Measurements from ENCODE around the gene C17orf50.

C17orf50 gene

DNA sequence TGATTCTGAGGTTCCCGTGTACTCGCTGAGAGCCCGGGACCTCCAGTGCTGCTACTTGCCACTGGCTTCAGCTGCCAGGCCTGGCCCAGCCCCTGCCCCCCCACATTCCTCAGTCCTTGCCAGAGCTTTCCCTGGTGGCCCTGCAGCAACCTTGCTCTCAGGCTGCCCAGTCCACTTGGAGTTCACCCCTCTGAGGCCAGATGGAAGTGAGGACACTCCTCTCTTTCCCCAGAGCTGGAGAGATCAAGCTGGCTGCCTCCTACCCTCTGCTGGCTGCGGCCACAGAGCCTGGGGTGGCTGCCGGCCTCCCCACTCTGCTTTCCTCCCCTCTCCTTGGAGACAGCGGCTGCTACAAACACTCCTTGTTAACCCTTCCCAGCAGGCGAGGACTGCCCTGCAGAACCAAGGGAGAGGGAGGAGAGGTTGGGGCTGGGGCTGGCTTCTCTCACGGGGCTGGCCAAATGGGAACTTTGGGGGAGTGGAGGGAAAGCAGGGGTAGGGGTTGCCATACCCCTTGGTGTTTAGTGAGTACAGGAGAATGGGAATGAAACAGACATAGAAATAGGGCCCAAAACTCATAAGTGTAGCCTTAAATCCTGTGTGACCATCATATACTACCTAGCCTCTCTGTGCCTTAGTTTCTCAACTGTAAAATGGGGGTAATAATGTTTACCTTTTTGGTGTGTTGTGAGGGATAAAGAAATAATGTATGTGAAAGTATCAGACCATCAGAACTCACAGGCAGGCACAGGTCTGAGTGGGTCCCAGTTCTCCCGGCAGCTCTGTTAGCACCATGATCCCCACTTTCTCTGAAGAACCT, 7.5 kb upstream of the C17orf50 start, which contains the start of gene GAS2L2:
Gene GAS2L2, minus strand, starts transcription at position 295 of the 820 bp plus-strand sequence. CDS start 389 bp downstream, outside the sequence.
- no peak for DNase-seq (ENCODE audit: low read depth)

DNA sequence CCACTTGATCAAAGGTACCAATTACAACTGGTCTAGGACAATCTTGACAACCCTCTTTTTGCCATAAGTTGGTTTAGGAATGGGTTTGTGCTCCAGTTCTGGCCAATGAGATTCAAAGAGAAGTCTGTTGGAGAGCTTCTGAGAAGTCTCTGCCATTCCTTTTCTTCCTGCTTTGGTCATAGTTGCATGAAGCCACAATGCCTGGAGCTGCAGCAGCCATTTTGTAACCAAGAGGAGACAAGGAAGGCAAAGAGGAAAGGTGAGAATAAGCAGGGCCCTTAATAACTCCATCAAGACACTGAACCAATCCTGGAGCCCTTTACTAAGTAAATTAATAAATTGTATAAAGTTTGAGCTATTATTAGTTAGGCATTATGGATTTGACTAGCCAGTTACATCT, 3.4 kb upstream of the C17orf50 start:
- DNase-seq (ENCODE audit: low read depth): no peak

DNA sequence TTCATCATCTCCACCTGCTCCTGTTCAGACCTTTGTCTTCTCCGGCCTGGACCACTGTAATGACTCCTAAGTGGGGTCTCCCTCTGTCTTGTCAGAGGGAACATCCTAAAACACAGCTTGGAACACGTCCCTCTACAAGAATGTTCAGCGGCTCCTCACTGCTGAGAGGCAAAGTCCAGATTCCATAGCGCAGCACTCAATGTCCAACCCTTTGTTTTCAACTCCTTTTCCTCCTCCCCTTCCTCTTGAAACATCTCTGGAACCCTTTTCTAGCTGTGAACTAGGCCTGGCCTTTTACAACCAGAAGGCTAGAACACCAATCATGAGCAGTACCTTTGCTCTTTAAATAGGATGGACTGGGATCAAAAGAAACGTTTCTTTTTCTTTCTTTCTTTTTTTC, 914 bp downstream of the C17orf50 start:
- no peak for DNase-seq (ENCODE audit: low read depth)

DNA sequence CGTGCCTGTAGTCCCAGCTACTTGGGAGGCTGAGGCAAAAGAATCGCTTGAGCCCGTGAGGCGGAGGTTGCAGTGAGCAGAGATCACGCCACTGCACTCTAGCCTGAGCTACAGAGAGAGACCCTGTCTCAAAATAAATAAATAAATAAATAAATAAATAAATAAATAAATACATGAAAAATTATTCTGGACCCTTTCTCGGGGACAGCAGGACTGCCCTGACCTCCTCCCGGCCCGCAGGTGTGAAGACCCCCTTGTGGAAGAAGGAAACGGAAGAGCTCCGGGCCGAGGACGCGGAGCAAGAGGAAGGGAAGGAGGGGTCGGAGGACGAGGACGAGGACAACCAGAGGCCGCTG, 3.1 kb downstream of the C17orf50 start:
- DNase-seq (ENCODE audit: low read depth): no peak

DNA sequence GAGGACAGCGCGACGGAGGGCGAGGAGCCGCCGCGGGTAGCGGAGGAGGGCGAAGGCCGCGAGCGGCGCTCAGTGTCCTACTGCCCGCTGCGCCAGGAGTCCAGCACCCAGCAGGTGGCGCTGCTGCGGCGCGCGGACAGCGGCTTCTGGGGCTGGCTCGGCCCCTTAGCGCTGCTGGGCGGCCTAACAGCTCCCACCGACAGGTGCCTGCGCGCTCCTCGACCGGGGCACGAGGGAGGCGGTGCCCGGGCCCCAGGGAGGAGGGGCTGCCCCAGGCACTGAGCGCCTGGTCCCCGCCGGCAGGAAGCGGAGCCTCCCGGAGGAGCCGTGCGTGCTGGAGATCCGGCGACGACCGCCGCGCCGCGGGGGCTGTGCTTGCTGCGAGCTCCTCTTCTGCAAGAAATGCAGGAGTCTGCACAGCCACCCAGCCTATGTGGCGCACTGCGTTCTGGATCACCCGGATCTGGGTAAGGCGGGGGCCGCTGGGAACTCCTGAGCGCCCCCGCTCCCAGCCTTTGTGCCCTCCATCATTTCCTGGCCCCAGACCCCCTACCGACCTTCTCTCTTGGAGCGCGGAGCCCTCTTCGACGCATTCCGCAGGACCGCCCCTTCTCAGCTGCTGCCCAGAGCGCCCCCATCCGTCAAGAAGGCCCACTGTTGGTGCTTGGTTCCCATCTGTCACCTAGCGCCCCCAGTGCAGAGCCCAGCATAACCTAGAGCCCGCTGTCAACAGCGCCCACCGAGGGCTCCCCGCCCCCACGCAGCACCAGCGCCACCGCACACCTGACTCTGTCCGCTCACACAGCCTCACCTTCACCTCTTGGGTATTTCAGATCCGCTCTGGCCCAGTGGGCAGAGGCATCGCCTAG, 3.7 kb downstream of the C17orf50 start:
- DNase-seq (ENCODE audit: low read depth): peak; percentile 82

DNA sequence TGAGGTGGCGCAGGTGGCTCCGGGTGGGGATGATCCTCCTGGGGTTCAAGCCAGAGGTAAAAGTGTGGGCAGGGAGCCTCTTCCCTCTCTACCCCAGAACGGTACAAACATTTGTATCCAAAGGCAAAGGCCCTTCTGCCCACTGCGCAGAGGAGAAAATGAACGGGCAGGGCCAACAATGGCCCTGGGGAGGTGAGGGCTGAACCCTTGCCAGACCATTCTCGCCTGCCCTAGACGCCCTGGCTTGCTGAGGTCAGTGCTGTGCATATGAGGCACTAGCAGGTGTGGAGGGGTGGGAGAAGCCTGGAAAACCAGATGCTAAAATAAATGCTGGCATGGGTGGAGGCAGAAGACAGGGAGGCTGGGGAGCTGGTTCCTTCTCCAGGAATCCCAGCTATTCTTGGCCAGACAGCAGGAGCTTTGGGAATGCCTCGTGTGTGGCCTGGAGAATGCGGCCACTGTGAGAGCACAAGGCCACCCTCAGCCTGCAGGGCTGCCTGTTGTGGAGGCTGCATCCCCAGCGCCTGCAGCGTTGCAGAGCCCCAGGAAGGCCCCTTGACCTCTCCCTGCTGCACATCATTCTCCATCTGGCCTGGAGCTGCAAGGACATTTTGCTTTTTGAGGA, 4.5 kb downstream of the C17orf50 start:
- DNase-seq (ENCODE audit: low read depth): no peak

DNA sequence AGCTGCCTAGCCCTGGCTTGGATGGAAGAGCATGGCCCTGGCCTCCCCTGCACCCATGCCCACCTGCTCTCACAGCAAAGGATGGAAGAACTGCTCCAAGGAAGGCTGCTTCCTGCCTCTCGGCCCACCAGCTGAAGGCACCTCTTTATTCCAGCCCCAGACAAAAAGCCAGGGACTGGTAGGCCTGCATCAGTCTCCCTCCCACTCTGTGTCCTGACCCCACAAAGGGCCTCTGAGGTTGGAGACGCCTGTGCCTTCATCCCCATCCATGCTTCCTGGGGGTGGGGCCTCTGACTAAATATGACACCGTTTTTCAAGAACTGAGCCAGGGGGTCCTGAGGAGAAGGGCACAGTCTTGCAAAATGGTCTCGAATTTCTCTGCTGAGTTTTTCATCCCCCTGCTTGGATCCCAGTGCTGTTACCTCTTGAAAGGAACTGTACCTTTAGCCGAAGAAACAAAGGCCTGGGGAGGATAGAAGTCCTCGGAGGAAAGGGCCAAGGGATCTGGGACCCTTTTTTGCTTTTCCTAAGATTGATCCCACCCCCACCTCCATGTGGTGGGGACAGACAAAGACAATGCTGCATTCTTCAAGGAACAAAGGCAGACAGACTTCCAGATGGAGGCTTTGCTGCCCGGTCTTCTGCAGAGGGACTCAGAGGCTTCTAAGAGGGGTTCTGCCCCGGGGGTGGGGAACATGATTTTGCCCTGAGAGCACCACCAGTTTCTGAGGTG, 5.2 kb downstream of the C17orf50 start:
- no peak for DNase-seq (ENCODE audit: low read depth)

DNA sequence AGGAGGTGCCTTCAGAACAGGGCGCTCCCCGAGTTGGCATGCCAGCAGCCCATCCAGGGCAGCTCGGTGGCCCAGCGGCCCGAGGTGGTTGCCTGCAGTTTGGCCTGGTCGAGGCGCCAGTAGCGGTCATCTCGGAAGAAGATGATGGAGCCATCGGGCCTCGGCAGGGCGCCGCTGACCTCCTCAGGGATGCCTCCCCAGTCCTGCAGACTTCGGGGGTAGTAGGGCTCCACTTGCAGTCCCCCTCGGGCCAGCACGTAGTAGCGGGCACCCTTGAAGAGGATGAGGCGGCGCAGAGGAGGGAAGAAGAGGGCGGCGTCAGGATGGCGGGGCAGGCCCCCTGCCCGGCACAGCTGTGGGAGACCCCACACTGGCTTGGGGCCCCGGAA, 5.8 kb downstream of the C17orf50 start:
- DNase-seq (ENCODE audit: low read depth): no peak

DNA sequence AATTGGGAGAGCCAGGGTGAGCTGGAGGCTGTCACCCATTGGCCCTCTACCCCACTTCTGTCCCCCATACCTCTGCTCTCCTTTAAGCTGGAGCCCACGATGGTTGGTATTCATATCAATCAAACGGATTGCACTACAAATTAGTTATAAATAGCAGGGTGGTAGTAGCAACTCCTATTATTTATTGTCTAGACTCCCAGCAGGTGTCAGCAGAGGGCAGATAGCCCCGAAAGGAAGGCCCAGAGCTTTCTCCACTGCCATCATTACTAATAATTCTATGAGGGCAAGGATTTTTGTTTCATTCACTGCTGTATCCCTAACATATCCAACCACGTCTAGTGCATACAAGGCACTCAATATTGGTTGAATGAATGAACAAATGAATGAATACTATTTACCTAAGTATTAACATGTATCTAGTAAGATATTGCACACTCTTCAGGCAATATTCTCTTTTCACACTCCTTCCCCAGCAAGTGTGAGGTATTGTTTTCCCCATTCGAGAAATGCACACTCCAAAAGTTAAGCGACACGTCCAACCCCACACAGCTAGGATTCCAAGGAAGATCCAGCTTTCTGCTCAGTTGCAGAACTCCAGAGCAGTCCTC, 6.3 kb downstream of the C17orf50 start:
- no peak for DNase-seq (ENCODE audit: low read depth)

DNA sequence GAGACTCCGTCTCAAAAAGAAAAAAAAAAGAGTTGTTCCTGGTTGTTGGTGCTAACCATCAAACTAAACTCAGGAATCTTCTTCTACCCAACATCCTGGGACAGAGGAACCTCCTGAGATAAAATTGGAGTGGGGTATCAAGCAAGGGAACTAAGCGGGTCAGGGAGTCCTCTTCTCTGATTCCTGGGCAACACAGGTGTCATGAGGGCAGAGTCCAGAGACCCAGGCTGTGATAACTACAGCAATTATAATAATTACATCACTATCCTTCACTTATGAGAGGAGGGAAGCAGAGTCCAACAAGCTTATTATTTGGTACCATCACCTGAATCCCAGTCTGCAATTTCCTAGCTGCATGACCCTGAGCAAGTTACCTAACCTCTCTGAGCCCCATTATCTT, 8.1 kb downstream of the C17orf50 start:
- no peak for DNase-seq (ENCODE audit: low read depth)

DNA sequence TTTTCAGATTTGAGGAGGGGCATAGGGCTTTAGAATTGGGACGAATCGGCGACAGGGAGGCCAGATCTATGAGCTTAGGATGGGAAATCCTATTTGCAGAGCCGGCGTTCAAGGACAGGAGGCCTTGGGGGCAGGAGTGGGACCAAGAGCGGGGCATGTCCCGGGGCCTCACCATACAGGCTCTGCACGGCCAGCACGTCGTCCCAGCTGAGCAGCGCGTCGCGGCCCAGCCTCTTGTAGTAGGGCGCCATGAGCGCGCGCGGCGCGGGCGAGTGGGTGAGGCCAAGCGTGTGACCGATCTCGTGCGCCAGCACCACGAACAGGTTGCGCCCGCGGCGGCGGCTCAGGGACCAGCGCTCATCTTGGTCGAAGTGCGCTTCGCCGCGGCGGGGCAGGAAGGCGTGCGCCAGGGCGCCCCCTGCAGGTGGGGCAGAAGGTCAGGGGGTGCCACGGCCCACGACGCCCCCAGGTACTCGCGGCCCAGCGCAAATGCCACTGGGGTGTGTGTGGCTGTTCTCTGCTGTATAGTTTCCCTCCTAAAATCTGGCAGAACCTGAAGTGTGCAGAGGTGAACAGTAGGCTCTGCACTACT, 9.3 kb downstream of the C17orf50 start:
- DNase-seq (ENCODE audit: low read depth): no peak

DNA sequence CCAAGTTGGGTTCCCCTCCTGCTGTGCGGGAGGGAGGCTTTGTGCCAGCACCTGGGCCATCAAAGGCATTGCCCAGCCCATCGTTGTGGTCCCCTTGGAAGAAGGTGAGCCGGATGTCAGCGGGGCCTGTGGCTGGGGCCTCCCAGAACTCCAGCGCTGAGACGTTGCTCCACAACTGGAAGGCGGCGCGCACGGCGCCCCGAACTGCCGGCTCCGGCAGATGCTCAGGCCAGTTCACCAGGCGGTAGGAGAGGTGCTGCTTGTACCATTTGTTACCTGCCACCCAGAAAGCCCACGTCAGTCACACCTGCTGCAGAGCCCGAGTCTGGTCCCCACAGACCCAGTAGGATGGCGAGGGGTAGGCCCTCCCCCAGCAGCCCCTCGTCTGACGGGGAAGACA, 12.4 kb downstream of the C17orf50 start:
- DNase-seq (ENCODE audit: low read depth): no peak

DNA sequence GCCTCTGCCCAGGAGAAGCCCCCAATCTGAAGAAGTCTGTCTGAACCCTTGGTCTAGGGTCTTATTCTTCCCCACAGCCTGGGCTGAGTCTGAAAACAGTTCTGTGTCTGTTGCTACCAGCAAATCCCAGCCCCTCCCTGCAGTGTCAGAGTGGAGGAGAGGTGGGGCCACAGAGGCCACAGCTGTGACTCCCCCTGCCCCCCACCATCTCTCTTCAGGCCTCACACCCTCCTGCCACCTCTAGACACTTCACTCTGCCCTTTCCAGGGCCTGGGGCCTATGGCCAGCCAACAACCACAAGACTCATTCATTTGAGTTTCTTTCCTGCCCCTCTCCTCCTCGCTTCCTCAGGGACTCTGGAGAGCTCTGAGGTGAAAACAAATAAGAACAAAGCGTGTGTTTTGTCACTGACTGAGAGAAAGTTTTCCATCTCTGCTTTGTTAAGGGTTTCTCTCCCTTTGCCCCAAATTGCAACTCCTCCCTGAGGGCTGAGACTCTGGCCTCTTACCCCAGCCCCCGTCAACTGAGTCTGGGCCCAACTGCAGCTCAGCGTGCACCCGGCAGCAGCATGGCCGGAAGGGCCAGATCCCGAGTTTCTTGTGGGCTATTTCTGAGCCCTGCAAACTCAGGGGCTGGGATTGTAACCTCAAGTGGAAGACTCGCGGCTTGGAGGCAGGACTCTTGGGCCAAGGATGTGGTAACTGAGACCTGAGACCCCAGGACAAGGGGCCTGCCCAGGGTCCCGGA, 13.2 kb downstream of the C17orf50 start:
- DNase-seq (ENCODE audit: low read depth): no peak

DNA sequence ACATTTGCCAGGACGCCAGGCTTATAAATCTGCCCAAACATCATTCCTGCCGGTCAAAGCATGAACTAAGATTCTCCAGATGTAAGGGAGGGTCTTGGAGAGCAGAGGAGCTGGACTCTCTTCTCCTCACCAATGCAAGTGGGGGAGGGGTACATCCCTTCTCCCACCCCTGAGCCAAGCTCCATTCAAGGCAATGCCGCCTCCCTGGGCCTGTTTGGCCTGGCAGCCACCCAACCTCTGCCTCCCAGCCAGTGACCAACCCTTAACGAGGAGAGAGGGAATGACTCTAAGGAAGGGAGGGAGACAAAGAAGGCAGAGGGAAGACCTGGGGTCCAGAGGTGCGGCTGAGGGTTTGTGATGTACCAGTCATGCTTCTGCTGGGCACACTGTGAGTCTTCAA, 13.8 kb downstream of the C17orf50 start:
- DNase-seq (ENCODE audit: low read depth): no peak

DNA sequence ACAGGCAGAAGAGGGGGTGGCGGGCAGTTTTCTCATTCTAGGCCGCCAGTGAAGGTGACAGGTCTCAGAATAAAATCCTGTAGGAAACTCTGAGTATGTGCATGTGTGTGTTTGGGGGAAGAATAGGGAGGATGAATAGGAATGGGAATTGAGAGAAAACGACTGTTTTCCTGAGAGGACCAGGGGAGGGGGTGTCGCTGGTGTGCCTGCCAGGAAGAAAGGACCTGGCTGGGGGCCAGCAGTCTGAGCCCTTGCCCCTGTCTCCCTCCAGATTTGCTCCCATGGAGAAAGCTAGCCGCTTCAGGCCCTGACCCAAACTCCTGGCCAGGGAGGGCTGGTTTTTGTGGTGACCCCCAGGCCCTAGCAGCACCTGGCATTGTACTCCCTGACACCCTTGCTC, 14.4 kb downstream of the C17orf50 start:
- DNase-seq (ENCODE audit: low read depth): no peak

DNA sequence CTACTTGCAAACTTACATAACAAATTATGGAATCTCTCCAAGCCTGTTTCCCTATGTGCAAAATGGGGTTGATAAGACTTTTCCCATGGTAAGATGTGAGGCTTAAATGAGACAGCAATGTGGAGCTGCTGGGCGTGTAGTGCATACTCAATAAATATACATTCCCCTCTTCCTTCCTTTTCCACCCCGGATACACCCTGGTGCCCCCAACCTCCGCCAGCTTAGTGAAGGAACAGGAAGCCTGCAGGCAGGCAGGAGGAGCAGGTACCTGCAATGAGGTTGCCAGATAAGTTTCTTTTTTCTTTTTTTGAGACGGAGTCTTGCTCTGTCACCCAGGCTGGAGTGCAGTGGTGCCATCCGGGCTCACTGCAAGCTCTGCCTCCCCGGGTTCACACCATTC, 14.9 kb downstream of the C17orf50 start:
- no peak for DNase-seq (ENCODE audit: low read depth)

DNA sequence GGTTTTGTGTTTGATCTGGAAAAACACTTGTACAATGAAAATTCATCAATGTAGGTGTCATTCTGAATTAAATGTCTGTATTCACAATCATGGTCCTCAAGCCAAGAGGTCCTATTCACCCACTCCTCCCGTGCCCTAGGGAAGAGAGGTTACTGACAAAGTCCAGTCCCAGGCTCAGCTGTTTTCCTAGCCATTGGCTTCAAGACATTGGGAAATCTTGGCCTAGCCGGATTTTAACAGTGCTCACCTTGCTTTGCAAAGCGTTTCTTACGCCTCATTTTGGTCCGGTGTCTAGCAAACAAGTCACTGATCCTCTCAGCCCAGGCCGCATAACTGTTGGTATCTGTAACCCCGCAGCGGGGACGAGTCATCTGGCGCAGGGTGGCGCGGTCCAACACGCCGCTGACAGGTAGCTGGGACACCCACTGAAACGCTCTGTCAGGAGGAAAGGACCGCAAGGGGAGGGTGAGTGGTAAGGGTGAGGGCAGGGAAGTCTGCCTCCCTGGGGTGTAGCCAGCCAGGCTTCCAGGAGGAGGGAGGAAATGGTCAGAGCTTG, 18.0 kb downstream of the C17orf50 start:
- no peak for DNase-seq (ENCODE audit: low read depth)

DNA sequence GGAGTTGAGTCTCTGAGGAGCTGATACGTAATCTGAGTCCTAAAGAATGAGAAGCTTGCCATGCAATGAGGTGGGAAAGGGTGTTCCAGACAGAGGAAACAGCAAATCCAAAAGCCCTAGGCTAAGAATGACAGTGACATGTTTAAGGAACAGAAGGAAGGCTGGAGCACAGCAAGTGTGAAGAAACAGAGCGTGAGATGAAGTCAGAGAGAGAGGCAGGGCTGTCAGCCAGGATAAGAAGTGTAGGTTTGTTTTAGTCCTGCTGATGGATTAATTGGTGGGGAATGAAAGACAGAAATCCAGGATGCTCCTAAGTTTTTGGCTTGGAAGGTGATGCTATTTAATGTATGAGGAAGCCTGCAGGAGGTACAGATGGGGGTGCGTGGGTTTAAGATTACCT, 20.3 kb downstream of the C17orf50 start:
- no peak for DNase-seq (ENCODE audit: low read depth)

DNA sequence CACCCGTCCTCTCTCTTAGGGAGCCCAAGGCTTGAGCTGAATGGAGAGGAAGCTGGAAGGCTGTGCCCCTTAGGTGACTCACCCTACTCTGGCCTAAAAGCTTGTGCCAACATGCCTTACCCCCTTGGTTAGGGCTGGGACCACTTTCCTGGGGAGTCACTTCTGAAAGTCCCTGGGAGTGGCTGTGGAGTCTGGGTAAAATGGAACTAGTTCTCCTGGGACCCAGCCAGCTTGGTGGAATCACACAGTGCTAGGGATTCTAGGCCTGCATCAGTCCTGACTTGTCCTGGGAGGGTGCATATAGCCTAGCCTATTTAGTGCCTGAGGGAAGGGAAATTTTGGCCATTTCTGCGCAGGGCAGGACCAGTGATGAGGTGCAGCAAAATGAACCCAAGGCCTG, 24.2 kb downstream of the C17orf50 start:
- no peak for DNase-seq (ENCODE audit: low read depth)

DNA sequence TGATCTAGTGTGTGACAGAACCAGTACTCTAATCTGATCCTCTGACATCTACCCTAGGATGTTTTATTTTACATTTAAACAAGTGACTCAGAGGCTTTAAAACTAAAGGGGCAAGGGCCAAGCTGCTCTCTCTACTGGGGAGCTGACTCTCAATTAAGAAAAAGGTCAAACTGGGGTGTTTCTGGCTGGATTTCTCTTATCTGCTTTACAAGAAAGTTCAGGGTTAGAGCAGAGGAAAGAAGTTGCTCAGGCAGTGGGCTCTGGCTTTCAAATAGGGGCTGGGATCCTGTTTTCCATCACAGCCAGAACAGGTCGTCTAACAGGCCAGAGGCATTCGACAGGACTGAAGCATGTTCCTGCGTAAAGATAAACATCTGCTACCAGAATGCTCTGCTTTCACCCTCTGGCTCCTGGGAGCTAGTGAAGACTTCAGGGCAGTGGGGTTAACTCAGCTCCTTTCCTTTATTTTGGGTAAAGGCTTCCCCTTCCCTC, 26.3 kb downstream of the C17orf50 start:
- no peak for DNase-seq (ENCODE audit: low read depth)
